GM06990 (cell line): ENCODE results near the gene METRNL.

Source experiments
- DNase-seq: peaks from one replicate; pipeline ENCODE4 v3.0.0-alpha.2; 2011; ENCODE audit not compliant: insufficient read length; ENCODE audit errors: extremely low read depth
- H3K27me3 ChIP-seq: replicated peaks from 2 replicates; pipeline ENCODE4 v1.6.0; 2011; ENCODE audit warnings: low read length; ENCODE audit not compliant: control insufficient read depth, insufficient read depth
- H3K36me3 ChIP-seq: 2 replicates; pipeline ENCODE4 v1.5.1; 2011; ENCODE audit warnings: low read length; ENCODE audit not compliant: control insufficient read depth, insufficient read depth
- H3K4me3 ChIP-seq: replicated peaks from 2 replicates; pipeline ENCODE4 v1.5.1; 2011; ENCODE audit warnings: low read depth, mild to moderate bottlenecking, control low read depth, low read length
- TF ChIP-seq, protein P1 (sequence below): IDR thresholded peaks from 2 replicates; pipeline ENCODE4 v1.5.1; 2011; ENCODE audit warnings: low read length, control low read depth, mild to moderate bottlenecking, inconsistent platforms; ENCODE audit not compliant: insufficient read depth, poor library complexity, severe bottlenecking

The METRNL gene

DNA sequence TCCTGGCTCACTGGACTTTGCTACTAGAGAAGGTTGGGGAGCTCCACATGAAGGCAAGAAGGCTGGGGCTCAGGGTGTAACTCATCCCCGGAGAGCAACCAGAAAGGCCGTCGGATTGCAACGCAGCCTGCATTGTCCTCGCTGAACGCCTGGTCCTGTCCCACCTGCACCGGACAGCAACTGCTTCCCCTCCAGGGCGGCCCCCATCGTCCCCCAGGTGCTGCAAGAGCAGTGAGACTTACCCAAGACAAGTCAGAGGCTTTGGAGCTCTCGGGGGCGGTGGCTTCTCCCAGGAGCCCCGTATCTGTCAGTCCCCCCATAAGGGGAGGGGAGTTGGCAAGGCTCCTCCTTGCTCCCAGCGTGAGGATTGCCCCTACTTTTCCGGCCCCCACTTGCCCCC is 18.4 kb downstream of the METRNL start:
- TF ChIP-seq, protein P1, sequence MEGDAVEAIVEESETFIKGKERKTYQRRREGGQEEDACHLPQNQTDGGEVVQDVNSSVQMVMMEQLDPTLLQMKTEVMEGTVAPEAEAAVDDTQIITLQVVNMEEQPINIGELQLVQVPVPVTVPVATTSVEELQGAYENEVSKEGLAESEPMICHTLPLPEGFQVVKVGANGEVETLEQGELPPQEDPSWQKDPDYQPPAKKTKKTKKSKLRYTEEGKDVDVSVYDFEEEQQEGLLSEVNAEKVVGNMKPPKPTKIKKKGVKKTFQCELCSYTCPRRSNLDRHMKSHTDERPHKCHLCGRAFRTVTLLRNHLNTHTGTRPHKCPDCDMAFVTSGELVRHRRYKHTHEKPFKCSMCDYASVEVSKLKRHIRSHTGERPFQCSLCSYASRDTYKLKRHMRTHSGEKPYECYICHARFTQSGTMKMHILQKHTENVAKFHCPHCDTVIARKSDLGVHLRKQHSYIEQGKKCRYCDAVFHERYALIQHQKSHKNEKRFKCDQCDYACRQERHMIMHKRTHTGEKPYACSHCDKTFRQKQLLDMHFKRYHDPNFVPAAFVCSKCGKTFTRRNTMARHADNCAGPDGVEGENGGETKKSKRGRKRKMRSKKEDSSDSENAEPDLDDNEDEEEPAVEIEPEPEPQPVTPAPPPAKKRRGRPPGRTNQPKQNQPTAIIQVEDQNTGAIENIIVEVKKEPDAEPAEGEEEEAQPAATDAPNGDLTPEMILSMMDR: no peak
- H3K4me3 ChIP-seq: no peak overlapping the region

DNA sequence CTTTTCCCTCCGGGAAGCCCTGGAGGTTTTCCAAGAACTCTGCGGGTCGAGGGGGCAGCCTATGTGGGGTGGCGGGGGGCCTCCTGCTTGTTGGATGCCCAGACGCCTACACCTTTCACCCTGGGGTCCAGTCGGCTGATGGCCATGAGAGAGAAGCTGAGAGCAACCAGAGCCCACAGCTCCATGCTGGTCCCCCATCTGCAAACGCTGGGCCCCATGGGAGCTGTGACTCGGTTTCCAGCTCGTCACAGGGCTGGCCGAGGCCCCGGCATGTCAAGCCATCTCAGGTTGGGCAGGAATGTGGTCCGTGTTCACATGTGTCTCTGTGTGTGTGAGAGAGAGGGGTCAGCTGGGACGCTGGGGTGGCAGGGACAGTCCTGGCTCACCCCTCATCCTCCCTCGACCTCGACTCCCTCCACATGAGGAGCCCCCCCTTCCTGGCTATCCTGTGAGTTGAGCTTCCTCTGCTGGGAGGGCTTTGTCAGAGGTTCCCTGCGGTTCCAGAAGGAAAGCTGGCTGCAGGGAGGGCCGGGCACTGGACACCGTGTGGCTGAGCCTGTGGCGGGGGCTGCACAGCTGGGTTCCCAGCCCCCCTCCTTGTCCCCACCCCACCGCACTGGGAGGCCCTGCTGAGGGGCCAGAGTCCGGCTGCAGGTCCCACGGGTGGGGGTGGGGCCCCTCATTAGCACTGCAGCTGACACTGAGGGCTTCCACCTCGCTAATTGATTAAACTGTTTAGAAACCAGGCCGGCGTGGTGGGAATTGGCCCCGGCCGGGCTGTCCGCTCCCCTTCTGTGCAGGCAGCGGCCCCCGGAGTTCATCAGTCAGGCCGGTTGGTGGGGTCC is 19.1 kb downstream of the METRNL start:
- H3K36me3 ChIP-seq: no peaks in the 10 kb centered on the region
- DNase-seq: no peak
- no peak overlapping the region for H3K4me3 ChIP-seq
- peaks cover 2% of the 10 kb centered on the region for H3K27me3 ChIP-seq
- TF ChIP-seq, protein P1: no peak

More for the DNA sequence above, 18.4 kb downstream of the METRNL start:
- no peak for DNase-seq
- Histone ChIP-seq H3K27me3 (peaks cover 2% of the 10 kb centered on the region), H3K36me3 (no peaks in the 10 kb centered on the region)

DNA sequence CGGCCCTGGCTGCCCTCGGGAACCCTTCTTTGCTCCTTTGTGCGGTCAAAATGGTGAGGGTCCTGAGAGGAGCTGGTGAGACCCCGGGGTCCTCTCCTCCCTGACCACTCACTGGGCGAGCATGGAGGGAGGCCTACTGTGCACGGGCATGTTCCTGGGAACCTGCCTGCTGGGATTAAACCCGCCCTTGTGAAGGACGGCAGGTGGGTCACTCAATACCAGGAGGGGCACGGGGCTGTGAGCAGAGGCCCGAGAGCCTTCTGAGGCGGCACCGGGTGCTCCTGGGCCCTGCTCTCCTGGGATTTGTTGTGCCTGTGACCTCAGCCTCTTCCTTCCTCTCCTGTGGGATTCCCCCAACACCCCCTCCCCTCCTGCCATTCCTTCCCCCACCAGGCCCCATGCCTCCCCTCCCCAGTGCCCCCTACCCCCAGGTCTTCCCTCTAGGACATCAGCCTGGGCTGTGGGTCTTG is 19.7 kb downstream of the METRNL start:
- DNase-seq: no peak

DNA sequence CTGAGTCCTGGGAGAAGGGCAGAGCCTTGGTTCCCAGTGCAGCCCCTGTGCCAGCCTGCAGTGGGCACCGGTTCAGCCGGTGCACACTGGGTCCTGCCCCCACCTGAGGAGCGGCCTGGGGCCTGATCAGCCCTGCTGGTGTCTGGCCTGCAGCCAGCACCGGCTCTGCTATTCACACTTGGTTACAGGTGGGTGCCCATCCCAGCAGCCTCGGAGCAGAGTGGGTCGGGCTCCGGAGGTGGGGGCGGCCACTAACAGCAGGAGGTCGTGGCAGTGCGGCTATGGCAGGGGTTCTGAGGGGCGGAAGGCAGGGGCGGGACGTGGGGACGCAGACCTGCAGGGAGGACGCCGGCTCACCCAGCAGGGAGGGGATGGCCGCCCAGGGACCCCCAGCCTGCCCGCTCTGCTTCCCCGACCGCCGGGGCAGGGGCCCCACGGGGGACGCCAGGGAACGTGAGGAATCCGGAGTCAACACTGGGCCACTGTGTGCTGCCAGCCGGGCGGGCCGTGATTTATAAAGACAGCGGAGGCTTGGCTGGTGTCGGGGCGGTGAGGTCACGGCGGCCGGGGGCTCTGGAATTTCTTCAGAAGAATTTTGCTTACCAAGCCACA is 20.3 kb downstream of the METRNL start:
- TF ChIP-seq, protein P1: no peak
- Histone ChIP-seq H3K36me3 (no peaks in the 10 kb centered on the region), H3K4me3 (no peak overlapping the region), H3K27me3 (peaks cover 2% of the 10 kb centered on the region)
- no peak for DNase-seq

More for the DNA sequence above, 19.7 kb downstream of the METRNL start:
- Histone ChIP-seq H3K4me3 (no peak overlapping the region), H3K27me3 (peaks cover 2% of the 10 kb centered on the region), H3K36me3 (no peaks in the 10 kb centered on the region)
- TF ChIP-seq, protein P1: no peak

DNA sequence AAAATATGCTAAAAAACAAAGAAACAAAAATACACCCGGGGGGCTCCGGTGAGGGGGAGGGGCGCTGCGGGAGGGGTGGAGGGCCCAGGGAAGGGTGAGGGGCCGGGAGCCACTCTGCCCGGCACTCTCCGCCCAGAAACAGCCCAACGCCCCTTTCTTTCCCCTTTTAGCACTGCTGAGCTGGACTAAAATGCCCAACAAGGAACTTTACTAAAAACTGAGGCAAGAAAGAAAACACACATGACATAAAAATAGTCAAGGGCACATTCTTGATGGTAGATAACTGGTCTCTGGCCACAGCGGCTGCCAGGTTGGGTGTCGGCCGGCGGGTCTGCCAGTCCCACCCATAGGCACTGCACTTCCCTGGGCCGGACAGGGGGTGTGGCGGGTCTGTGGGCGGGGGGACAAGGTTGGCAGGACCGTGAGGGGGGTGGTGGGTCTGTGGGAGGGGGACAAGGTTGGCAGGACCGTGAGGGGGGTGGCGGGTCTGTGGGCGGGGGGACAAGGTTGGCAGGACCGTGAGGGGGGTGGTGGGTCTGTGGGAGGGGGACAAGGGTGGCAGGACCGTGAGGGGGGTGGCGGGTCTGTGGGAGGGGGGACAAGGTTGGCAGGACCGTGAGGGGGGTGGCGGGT is 20.9 kb downstream of the METRNL start:
- Histone ChIP-seq H3K27me3 (peaks cover 2% of the 10 kb centered on the region), H3K36me3 (no peaks in the 10 kb centered on the region), H3K4me3 (no peak overlapping the region)
- DNase-seq: no peak
- TF ChIP-seq, protein P1: no peak
